ENCODE data around the gene GADD45A.

The GADD45A gene

DNA sequence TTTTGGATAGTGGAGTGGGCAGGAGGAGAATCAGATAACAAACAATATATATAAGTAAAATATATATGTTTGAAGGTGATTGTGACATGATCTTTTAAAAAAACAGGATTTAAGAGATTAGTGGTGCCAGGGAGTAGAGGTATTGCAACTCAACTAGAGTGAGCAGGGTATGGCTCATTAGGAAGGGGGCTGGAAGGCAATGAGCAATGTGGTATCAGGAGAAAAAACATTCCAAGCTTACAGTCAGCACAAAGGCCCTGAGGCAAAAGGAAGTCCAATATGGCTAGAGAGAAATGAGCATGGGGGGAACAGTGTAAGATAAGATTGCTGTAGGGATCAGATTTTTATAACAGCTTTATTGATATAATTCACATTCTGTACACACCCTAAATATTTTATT lies 5.3 kb upstream of the GADD45A start:
- DNase-seq (ENCODE audit: low spot score), result no peak
- TF ChIP-seq, protein P1, sequence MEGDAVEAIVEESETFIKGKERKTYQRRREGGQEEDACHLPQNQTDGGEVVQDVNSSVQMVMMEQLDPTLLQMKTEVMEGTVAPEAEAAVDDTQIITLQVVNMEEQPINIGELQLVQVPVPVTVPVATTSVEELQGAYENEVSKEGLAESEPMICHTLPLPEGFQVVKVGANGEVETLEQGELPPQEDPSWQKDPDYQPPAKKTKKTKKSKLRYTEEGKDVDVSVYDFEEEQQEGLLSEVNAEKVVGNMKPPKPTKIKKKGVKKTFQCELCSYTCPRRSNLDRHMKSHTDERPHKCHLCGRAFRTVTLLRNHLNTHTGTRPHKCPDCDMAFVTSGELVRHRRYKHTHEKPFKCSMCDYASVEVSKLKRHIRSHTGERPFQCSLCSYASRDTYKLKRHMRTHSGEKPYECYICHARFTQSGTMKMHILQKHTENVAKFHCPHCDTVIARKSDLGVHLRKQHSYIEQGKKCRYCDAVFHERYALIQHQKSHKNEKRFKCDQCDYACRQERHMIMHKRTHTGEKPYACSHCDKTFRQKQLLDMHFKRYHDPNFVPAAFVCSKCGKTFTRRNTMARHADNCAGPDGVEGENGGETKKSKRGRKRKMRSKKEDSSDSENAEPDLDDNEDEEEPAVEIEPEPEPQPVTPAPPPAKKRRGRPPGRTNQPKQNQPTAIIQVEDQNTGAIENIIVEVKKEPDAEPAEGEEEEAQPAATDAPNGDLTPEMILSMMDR (IDR thresholded peaks at IDR 0.05; ENCODE audit: extremely low read depth, missing control alignments), result no peak

DNA sequence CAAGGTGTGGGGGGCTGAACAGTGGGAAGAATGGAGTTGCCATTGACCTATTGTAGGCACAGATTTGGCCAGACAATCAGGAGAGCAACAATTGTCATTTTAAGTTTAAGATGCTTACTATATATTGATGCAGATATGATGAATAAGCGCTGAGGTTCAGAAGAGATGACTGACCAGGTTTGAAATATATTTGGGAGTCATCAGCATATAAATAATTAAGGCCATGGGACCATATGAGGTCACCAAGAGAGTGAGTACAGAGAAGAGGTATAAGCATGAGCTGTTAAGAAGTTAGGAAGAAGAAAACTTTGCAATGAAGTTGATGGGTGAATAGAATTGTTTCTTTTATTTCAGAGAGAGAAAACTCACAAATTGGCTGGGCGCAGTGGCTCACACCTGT lies 4.5 kb upstream of the GADD45A start:
- no peak for DNase-seq (ENCODE audit: low spot score)
- TF ChIP-seq, protein P1 (IDR thresholded peaks at IDR 0.05; ENCODE audit: extremely low read depth, missing control alignments), result no peak

DNA sequence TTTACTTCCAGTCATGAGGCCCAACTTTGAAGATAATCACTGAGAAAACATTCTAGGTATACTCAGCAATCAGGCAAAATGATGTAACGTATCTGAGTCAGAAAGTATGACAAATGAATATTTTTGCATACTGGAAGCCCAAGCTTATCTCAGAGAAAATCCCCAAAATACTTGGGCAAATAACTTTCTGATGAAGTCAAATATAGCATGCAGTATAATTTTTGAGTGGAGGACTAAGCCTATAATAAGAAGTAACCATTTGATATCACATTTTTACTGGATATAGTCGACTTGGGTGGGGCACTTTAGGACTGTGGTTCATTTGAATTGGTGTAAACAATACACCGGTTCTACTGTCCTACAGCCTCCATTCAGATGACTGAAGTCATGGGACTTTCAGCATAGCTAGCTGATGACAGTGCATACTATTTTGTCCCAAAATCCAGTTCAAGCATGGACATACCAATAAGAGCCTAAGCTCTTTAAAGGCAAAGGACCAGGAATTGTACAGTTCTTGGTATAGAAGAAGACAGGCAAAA lies 2.3 kb upstream of the GADD45A start:
- TF ChIP-seq, protein P1 (IDR thresholded peaks at IDR 0.05; ENCODE audit: extremely low read depth, missing control alignments), result no peak
- DNase-seq (ENCODE audit: low spot score), result no peak

DNA sequence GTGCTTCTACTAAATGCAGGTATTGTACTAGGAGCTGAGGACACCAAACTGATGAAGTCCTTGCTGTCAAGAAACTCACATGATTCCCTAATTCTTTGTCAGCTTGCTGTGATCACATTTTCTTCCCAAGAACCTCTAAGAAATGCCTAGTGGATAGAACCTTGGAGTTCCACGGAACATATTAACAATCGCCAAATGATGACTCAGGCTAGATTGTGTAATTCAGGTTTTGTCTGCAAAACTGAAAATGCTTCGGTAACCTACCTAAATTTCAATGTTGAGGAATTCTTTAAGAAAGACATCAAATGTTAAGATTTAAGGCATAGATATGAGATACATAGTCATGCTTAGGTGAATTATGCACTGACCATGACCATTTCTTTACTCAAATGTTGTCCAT lies 1.7 kb upstream of the GADD45A start:
- TF ChIP-seq, protein P1 (IDR thresholded peaks at IDR 0.05; ENCODE audit: extremely low read depth, missing control alignments), result no peak
- no peak for DNase-seq (ENCODE audit: low spot score)

DNA sequence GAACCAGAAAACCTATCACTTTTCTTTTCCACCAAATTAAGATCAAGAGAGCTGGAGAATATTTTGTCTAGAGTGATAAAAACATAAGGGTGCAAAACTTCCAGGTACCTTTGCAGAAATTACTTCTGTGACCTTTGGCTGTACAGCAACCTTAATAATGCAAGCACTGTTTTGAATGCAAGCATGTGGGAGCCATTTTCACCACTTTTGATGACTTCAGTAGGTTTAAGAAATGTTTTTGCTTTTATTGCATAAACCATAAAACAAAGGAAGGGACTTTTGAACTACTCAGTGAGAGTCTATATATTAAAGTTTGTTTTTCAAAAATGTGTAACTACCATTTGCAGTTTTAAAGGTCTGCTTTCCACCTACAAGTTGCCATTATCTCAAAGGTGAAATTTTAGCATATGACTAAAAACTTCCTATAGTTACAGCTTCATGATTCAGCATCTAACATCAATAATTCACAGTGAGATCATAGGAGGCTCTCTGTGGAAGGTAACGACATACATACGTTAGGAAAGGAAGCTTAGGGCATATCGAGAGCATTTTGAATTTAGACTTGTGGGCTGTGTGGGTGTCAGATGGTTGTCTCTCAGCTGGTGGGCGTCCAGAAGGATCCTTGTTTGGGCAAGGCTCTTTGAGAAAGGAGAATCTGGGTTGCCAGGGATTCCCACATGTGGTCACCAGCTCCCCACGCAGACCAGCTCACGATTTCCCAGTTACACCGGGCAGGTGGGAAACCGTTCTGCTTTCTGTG lies 1.1 kb upstream of the GADD45A start:
- peak; percentile 28 for DNase-seq (ENCODE audit: low spot score)
- TF ChIP-seq, protein P1 (IDR thresholded peaks at IDR 0.05; ENCODE audit: extremely low read depth, missing control alignments), result no peak

DNA sequence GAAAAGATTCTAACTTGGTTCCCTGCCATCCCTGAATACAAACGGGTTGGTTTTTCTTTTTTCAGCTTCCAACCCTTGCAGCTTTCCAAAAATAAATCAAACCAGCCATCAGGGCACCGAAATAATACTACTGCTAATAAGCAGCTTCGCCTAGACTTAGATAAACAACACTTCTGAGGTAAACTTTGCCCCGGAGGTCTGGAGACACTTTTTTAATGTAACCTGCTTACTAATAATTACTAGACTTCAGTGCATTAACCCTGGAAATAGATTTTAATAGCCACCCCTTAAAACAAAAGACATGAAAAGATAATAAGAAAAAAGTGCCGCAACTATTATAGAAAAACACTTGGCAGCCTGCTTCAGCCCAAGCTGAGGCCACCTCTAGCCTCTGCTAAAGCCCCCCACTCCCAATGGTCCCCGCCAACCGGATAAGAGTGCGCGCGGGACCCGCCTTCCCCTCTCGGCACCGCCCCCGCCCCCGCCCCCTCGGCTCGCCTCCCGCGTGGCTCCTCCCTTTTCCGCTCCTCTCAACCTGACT lies 405 bp upstream of the GADD45A start:
- TF ChIP-seq, protein P1 (IDR thresholded peaks at IDR 0.05; ENCODE audit: extremely low read depth, missing control alignments), result no peak
- DNase-seq (ENCODE audit: low spot score), result no peak

DNA sequence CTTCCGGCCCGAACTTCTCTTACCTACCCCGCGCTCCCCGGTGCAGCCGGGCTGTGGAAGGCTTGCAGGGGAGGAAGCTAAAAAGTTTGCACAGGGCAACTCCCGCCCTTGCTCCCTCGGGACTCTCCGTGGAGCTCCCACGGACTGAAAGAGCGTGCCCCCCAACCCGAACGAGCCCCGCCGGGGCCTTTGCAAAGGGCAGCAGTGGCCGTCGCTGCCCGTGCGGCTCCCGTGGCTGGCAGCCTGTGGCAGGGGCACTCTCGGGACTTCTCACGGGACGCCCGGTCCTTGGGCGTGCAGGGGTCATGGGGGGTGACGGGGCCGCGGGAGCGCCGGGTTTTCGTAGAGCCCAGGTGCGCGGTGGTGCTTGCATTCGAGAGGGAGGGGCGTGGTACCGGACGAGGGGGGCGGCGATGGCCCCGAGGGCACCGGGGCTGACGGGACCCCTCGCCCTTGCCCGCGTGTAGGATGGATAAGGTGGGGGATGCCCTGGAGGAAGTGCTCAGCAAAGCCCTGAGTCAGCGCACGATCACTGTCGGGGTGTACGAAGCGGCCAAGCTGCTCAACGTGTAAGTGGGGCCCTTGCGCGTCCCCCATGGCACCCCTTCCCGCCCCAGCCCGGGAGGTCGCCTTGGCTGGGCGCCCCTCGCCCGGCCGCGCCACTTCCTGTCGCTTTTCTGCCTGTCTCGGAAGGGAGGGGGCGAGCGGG lies 711 bp downstream of the GADD45A start:
- peak; percentile 63 for DNase-seq (ENCODE audit: low spot score)
- TF ChIP-seq, protein P1 (IDR thresholded peaks at IDR 0.05; ENCODE audit: extremely low read depth, missing control alignments), result no peak
